ENCODE data around the gene PLD3. TPM values are rescaled to one million over a fixed set of nuclear protein-coding genes. Genes with fewer than 3 reads are reported as not detected.
A peak's percentile ranks its signal among the peaks of the same experiment; 100 is the strongest.

The PLD3 gene
- total RNA-seq, 2 experiments from 2014 or later, result 109 to 114 TPM

- peaks cover 3% of the 10 kb centered on the region; the same call in 1 of the 2 replicates for H3K36me3 ChIP-seq (ENCODE audit: insufficient read depth, low read length)
- H2AFZ ChIP-seq (ENCODE audit: low read length), result no peak overlapping the region
- BruUV-seq (replicated peaks), result TSS peak; percentile 78
- no peaks in the 10 kb centered on the region for H3K79me2 ChIP-seq (ENCODE audit: insufficient read depth, low read depth, low read length)
- no peak for TF ChIP-seq EZH2phosphoT487 (IDR thresholded peaks at IDR 0.05; ENCODE audit: borderline replicate concordance, low read depth, low read length)
- no peak for TF ChIP-seq CTCF (conservative IDR thresholded peaks at IDR 0.05; ENCODE audit: low read length)
- H3K4me1 ChIP-seq (ENCODE audit: insufficient read depth, low read length, poor library complexity, severe bottlenecking), result no peaks in the 10 kb centered on the region
- no peak overlapping the region for H3K27ac ChIP-seq (ENCODE audit: low read depth, low read length, poor library complexity, severe bottlenecking)
- no peaks in the 10 kb centered on the region for H4K20me1 ChIP-seq (ENCODE audit: insufficient read depth, low read length)
- DNase-seq (ENCODE audit: low spot score), result no peak
- no peaks in the 10 kb centered on the region for H3K9me2 ChIP-seq (ENCODE audit: insufficient read depth, low read length)
- POLR2A ChIA-PET, result no interaction called here
- no peak overlapping the region for H3K4me2 ChIP-seq (ENCODE audit: low read length)
- no peak overlapping the region for H3K4me3 ChIP-seq (ENCODE audit: low read depth, low read length, poor library complexity, severe bottlenecking)
- CTCF ChIA-PET (ENCODE audit: unreplicated experiment), result no interaction called here
- no peaks in the 10 kb centered on the region for H3K9me3 ChIP-seq (ENCODE audit: low read length)
- intact Hi-C loops (cut with micrococcal nuclease; ENCODE audit: unreplicated experiment), result loop anchor here (5.0 kb wide), 1 partner anchor 71 kb away; no protein-coding TSS in a partner anchor
Observed at GRCh38 chr19:40377876-40378385, 29.4 kb downstream of the PLD3 start.

GRCh38 chr19:40378509-40378908 lies 30.0 kb downstream of the PLD3 start:
- peak; percentile 41 for DNase-seq (ENCODE audit: low spot score)
- POLR2A ChIA-PET, result no interaction called here
- Histone ChIP-seq H3K9me2 (ENCODE audit: insufficient read depth, low read length) (no peaks in the 10 kb centered on the region), H3K4me3 (ENCODE audit: low read depth, low read length, poor library complexity, severe bottlenecking) (no peak overlapping the region), H4K20me1 (ENCODE audit: insufficient read depth, low read length) (no peaks in the 10 kb centered on the region), H3K4me2 (ENCODE audit: low read length) (no peak overlapping the region), H3K27ac (ENCODE audit: low read depth, low read length, poor library complexity, severe bottlenecking) (no peak overlapping the region), H2AFZ (ENCODE audit: low read length) (no peak overlapping the region), H3K9me3 (ENCODE audit: low read length) (no peaks in the 10 kb centered on the region), H3K79me2 (ENCODE audit: insufficient read depth, low read depth, low read length) (no peaks in the 10 kb centered on the region), H3K4me1 (ENCODE audit: insufficient read depth, low read length, poor library complexity, severe bottlenecking) (no peaks in the 10 kb centered on the region), H3K36me3 (ENCODE audit: insufficient read depth, low read length) (peaks cover 3% of the 10 kb centered on the region; the same call in 1 of the 2 replicates)
- intact Hi-C loops (cut with micrococcal nuclease; ENCODE audit: unreplicated experiment), result loop anchor here (5.0 kb wide), 1 partner anchor 71 kb away; no protein-coding TSS in a partner anchor
- TF ChIP-seq EZH2phosphoT487 (IDR thresholded peaks at IDR 0.05; ENCODE audit: borderline replicate concordance, low read depth, low read length) (no peak), CTCF (conservative IDR thresholded peaks at IDR 0.05; ENCODE audit: low read length) (peak; percentile 57)
- CTCF ChIA-PET (ENCODE audit: unreplicated experiment), result no interaction called here
- BruUV-seq (replicated peaks), result no TSS peak

DNA sequence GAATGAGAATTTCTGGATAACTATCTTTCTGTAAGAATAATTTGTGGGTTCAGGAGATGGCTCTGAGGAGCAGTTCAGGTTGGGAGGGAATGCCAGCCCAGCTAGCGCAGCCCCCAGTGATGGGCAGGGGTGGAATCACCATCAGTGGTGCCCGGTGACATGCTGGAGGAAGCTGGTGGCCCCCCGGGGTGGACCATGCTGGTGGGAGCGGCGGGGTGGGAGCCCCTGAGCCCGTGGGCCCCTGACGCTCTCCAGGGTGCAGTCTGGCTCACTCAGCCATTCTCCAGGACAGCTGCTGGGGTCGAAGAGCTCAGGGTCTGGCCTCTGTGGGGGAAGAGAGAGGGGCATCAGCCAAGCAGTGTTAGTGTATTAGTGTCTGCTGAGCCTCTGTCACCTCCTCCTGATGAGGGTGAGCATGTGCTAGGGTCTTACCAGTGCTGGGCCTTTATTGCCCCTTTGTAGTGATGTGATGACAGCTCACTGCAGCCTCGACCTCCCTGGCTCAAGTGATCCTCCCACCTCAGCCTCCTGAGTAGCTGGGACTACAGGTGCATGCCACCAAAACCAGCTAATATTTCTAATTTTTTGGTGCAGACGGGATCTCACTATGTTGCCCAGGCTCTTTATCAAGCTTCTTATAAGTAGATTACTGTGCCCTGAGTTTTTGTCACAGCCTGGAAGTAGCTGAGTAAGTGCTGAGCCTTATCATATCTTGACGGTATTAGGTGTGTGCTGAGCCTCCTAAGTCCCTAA lies 31.1 kb downstream of the PLD3 start:
- CTCF ChIA-PET (ENCODE audit: unreplicated experiment), result no interaction called here
- H4K20me1 ChIP-seq (ENCODE audit: insufficient read depth, low read length), result no peaks in the 10 kb centered on the region
- intact Hi-C loops (cut with micrococcal nuclease; ENCODE audit: unreplicated experiment), result loop anchor here (5.0 kb wide), 1 partner anchor 72 kb away; no protein-coding TSS in a partner anchor
- H3K4me3 ChIP-seq (ENCODE audit: low read depth, low read length, poor library complexity, severe bottlenecking), result no peak overlapping the region
- no peaks in the 10 kb centered on the region for H3K9me2 ChIP-seq (ENCODE audit: insufficient read depth, low read length)
- POLR2A ChIA-PET, result interaction anchor here (0.6 to 0.7 kb wide), 3 partner anchors 8 to 20 kb away, joined by 3 read pairs; no protein-coding TSS in a partner anchor
- no TSS peak for BruUV-seq (replicated peaks)
- no peak overlapping the region for H3K27ac ChIP-seq (ENCODE audit: low read depth, low read length, poor library complexity, severe bottlenecking)
- TF ChIP-seq EZH2phosphoT487 (IDR thresholded peaks at IDR 0.05; ENCODE audit: borderline replicate concordance, low read depth, low read length) (no peak), CTCF (conservative IDR thresholded peaks at IDR 0.05; ENCODE audit: low read length) (no peak)
- no peak overlapping the region for H2AFZ ChIP-seq (ENCODE audit: low read length)
- no peak for DNase-seq (ENCODE audit: low spot score)
- H3K4me1 ChIP-seq (ENCODE audit: insufficient read depth, low read length, poor library complexity, severe bottlenecking), result no peaks in the 10 kb centered on the region
- no peaks in the 10 kb centered on the region for H3K79me2 ChIP-seq (ENCODE audit: insufficient read depth, low read depth, low read length)
- H3K9me3 ChIP-seq (ENCODE audit: low read length), result no peaks in the 10 kb centered on the region
- H3K4me2 ChIP-seq (ENCODE audit: low read length), result no peak overlapping the region
- H3K36me3 ChIP-seq (ENCODE audit: insufficient read depth, low read length), result no peaks in the 10 kb centered on the region
